IMR-90 (cell line): ENCODE measurements around the gene CES1. TPM values are rescaled to one million over a fixed set of nuclear protein-coding genes. Genes with fewer than 3 reads are reported as not detected.

ENCODE experiments used
- ATAC-seq: fragments of 200-7000 bp; cut with Tn5 transposase; 2 replicates; pipeline ENCODE4 v1.9.1; 2020; ENCODE audit warnings: low read depth, mild to moderate bottlenecking, moderate library complexity
- BruUV-seq: library from RNA; stranded (reverse); fragments of 400-500 nt; replicated peaks from 2 replicates; lab custom pipeline; 2021; lab: Mats Ljungman, UMichigan
- CTCF ChIA-PET: fragments of 300-600 bp; formaldehyde crosslinking; extraction: SDS; loops from one replicate; lab custom pipeline; 2021; ENCODE audit warnings: antibody characterized with exemption; lab: Yijun Ruan, JAX
- POLR2A ChIA-PET: fragments of 300-600 bp; sonication (Branson Sonifier 250); formaldehyde crosslinking; loops from one replicate; lab custom pipeline; 2022; ENCODE audit warnings: antibody characterized with exemption; ENCODE audit not compliant: unreplicated experiment; lab: Charles Lee
- DNase-seq: peaks from one replicate; pipeline ENCODE4 v3.0.0; 2013
- H2AFZ ChIP-seq: replicated peaks from 2 replicates; pipeline ENCODE3; 2013; ENCODE audit warnings: low read length, mild to moderate bottlenecking; ENCODE audit not compliant: poor library complexity
- H2AK5ac ChIP-seq: 2 replicates; pipeline ENCODE4 v1.6.1; 2013; ENCODE audit warnings: low read depth, low read length, inconsistent platforms
- H2AK9ac ChIP-seq: replicated peaks from 2 replicates; pipeline ENCODE3; 2013; ENCODE audit warnings: mild to moderate bottlenecking, low read depth, low read length, moderate library complexity; ENCODE audit not compliant: poor library complexity
- H2BK120ac ChIP-seq: 2 replicates; pipeline ENCODE4 v1.6.1; 2013; ENCODE audit warnings: low read depth, low read length, inconsistent platforms
- H2BK15ac ChIP-seq: 3 replicates; pipeline ENCODE4 v1.6.1; 2013; ENCODE audit warnings: low read depth, low read length, inconsistent platforms
- H2BK20ac ChIP-seq: 2 replicates; pipeline ENCODE4 v1.6.1; 2013; ENCODE audit warnings: low read depth, mild to moderate bottlenecking, inconsistent platforms, low read length, moderate library complexity
- H2BK5ac ChIP-seq: 2 replicates; pipeline ENCODE4 v1.6.1; 2013; ENCODE audit warnings: mild to moderate bottlenecking, low read depth, low read length, inconsistent platforms; ENCODE audit not compliant: poor library complexity, severe bottlenecking
- H3K14ac ChIP-seq: replicated peaks from 2 replicates; pipeline ENCODE4 v1.6.1; 2013; ENCODE audit warnings: low read depth, low read length, inconsistent platforms
- H3K18ac ChIP-seq: 2 replicates; pipeline ENCODE4 v1.6.1; 2013; ENCODE audit warnings: low read depth, low read length, control low read depth
- H3K23ac ChIP-seq: 2 replicates; pipeline ENCODE4 v1.6.1; 2013; ENCODE audit warnings: low read depth, low read length, inconsistent platforms
- H3K27ac ChIP-seq: 2 replicates; pipeline ENCODE4 v1.5.1; 2013; ENCODE audit warnings: mild to moderate bottlenecking, control low read depth, low read length; ENCODE audit not compliant: insufficient read depth
- H3K27me3 ChIP-seq: 2 replicates; pipeline ENCODE4 v1.6.1; 2013; ENCODE audit warnings: low read length; ENCODE audit not compliant: control insufficient read depth, insufficient read depth
- H3K36me3 ChIP-seq: 2 replicates; pipeline ENCODE4 v1.6.1; 2013; ENCODE audit warnings: low read length, mixed read lengths; ENCODE audit not compliant: control insufficient read depth, insufficient read depth
- H3K4ac ChIP-seq: 2 replicates; pipeline ENCODE4 v1.6.1; 2013; ENCODE audit warnings: low read depth, low read length, inconsistent platforms
- H3K4me1 ChIP-seq: 2 replicates; pipeline ENCODE4 v1.6.1; 2013; ENCODE audit warnings: low read length, mixed read lengths; ENCODE audit not compliant: control insufficient read depth, insufficient read depth
- H3K4me2 ChIP-seq: 2 replicates; pipeline ENCODE4 v1.6.1; 2013; ENCODE audit warnings: low read depth, mild to moderate bottlenecking, control low read depth, low read length, moderate library complexity
- H3K4me3 ChIP-seq: 2 replicates; pipeline ENCODE4 v1.5.1; 2013; ENCODE audit warnings: low read depth, mild to moderate bottlenecking, control low read depth, low read length, moderate library complexity; ENCODE audit not compliant: insufficient read depth
- H3K56ac ChIP-seq: 2 replicates; pipeline ENCODE4 v1.6.1; 2013; ENCODE audit warnings: low read length, inconsistent platforms; ENCODE audit not compliant: insufficient read depth; ENCODE audit errors: extremely low read depth
- H3K79me1 ChIP-seq, 2 experiments: 2 replicates each; pipeline ENCODE4 v1.6.1; 2013; ENCODE audit warnings: low read length in 2 of 2, inconsistent platforms in 1 of 2, low read depth in 1 of 2
- H3K9ac ChIP-seq: 2 replicates; pipeline ENCODE4 v1.6.1; 2013; ENCODE audit warnings: low read depth, low read length, control low read depth
- H3K9me1 ChIP-seq: 2 replicates; pipeline ENCODE4 v1.6.1; 2013; ENCODE audit warnings: low read length, inconsistent platforms; ENCODE audit not compliant: insufficient read depth
- H3K9me3 ChIP-seq: 2 replicates; pipeline ENCODE4 v1.6.1; 2013; ENCODE audit warnings: low read length; ENCODE audit not compliant: control insufficient read depth, insufficient read depth
- H4K20me1 ChIP-seq: 2 replicates; pipeline ENCODE4 v1.6.1; 2013; ENCODE audit warnings: low read length, inconsistent platforms; ENCODE audit not compliant: insufficient read depth
- H4K5ac ChIP-seq: 2 replicates; pipeline ENCODE4 v1.6.1; 2013; ENCODE audit warnings: mild to moderate bottlenecking, low read depth, low read length, control low read depth
- H4K8ac ChIP-seq, 2 experiments: 2 replicates each; pipeline ENCODE4 v1.6.1; 2013; ENCODE audit warnings: low read depth in 2 of 2, low read length in 2 of 2, control low read depth in 1 of 2, inconsistent platforms in 1 of 2
- H4K91ac ChIP-seq: 2 replicates; pipeline ENCODE4 v1.6.1; 2013; ENCODE audit warnings: low read depth, low read length, inconsistent platforms; ENCODE audit not compliant: insufficient read depth
- BHLHE40 ChIP-seq: fragments of 150-350 bp; IDR thresholded peaks from 2 replicates; pipeline ENCODE4 v1.6.1; 2016; ENCODE audit warnings: mild to moderate bottlenecking, low read depth, low read length
- CEBPB ChIP-seq: IDR thresholded peaks from 2 replicates; pipeline ENCODE4 v1.6.1; 2012; ENCODE audit warnings: low read depth, low read length, improper control_type of control experiment
- CHD1 ChIP-seq: IDR thresholded peaks from 2 replicates; pipeline ENCODE4 v1.6.1; 2012; ENCODE audit warnings: low read depth, low read length, improper control_type of control experiment
- CTCF ChIP-seq: conservative IDR thresholded peaks from 2 replicates; pipeline ENCODE4 v1.5.1; 2012; ENCODE audit warnings: mild to moderate bottlenecking, low read depth, low read length, improper control_type of control experiment
- ELK1 ChIP-seq: fragments of 150-350 bp; IDR thresholded peaks from 2 replicates; pipeline ENCODE4 v1.6.1; 2016; ENCODE audit warnings: low read depth, mild to moderate bottlenecking, low read length, moderate library complexity, borderline replicate concordance
- FOS ChIP-seq: fragments of 150-350 bp; IDR thresholded peaks from 2 replicates; pipeline ENCODE4 v1.6.1; 2016; ENCODE audit warnings: low read depth, low read length
- MAFK ChIP-seq: IDR thresholded peaks from 2 replicates; pipeline ENCODE4 v1.6.1; 2012; ENCODE audit warnings: low read depth, low read length, improper control_type of control experiment
- MAZ ChIP-seq: IDR thresholded peaks from 2 replicates; pipeline ENCODE4 v1.6.1; 2012; ENCODE audit warnings: low read depth, mild to moderate bottlenecking, low read length, improper control_type of control experiment, moderate library complexity, borderline replicate concordance
- MXI1 ChIP-seq: IDR thresholded peaks from 2 replicates; pipeline ENCODE4 v1.6.1; 2012; ENCODE audit warnings: low read depth, mild to moderate bottlenecking, low read length, moderate library complexity, borderline replicate concordance
- NFE2L2 ChIP-seq: fragments of 150-350 bp; IDR thresholded peaks from 2 replicates; pipeline ENCODE4 v1.6.1; 2016; ENCODE audit warnings: low read depth, mild to moderate bottlenecking, low read length
- POLR2A ChIP-seq: IDR thresholded peaks from 2 replicates; pipeline ENCODE4 v1.6.1; 2012; ENCODE audit warnings: mild to moderate bottlenecking, low read depth, low read length
- RAD21 ChIP-seq: IDR thresholded peaks from 2 replicates; pipeline ENCODE4 v1.6.1; 2012; ENCODE audit warnings: low read length, improper control_type of control experiment
- RCOR1 ChIP-seq: IDR thresholded peaks from 2 replicates; pipeline ENCODE4 v1.6.1; 2012; ENCODE audit warnings: mild to moderate bottlenecking, low read length, improper control_type of control experiment; ENCODE audit not compliant: insufficient replicate concordance
- RFX5 ChIP-seq: IDR thresholded peaks from 2 replicates; pipeline ENCODE4 v1.8.0; 2012; ENCODE audit warnings: low read depth, mild to moderate bottlenecking, low read length, moderate library complexity
- SMC3 ChIP-seq: fragments of 150-350 bp; IDR thresholded peaks from 2 replicates; pipeline ENCODE4 v1.6.1; 2016; ENCODE audit warnings: low read depth, mild to moderate bottlenecking, antibody characterized with exemption, low read length, moderate library complexity
- USF2 ChIP-seq: fragments of 150-350 bp; IDR thresholded peaks from 2 replicates; pipeline ENCODE4 v1.6.1; 2017; ENCODE audit warnings: mild to moderate bottlenecking, antibody characterized with exemption, low read length, low read depth
- WGBS, 2 experiments: methylation state at CpG; one replicate each; pipeline versions ENCODE4 v1.1.5 to v1.1.7; 2013; ENCODE audit warnings: missing lambda C conversion rate in 2 of 2; ENCODE audit not compliant: insufficient read length in 1 of 2; ENCODE audit errors: extremely low coverage in 2 of 2; 5-methylcytosine and 5-hydroxymethylcytosine counted together
- dilution Hi-C: fragments of 300-500 bp; cut with HindIII; formaldehyde crosslinking; loops from one replicate; pipeline ENCODE4 v1.14.3; 2018; ENCODE audit warnings: low sequenced_read_pairs; ENCODE audit not compliant: unreplicated experiment
- in situ Hi-C: fragments of 300-500 bp; cut with MboI; formaldehyde crosslinking; loops from 3 replicates; pipeline ENCODE4 v1.14.3; 2019; ENCODE audit warnings: low sequenced_read_pairs, inconsistent platforms, mixed read lengths
- intact Hi-C: fragments of 100-400 bp; cut with micrococcal nuclease; formaldehyde crosslinking; loops from 2 replicates; pipeline ENCODE4 v1.10.0; 2022
- polyA plus RNA-seq, 3 experiments: library from polyadenylated mRNA; depleted of rRNA; stranded (reverse); fragments of >200 nt; gene quantifications; 2 replicates each; pipeline ENCODE4 v1.2.3, GENCODE V29; 2012; ENCODE audit warnings: low replicate concordance in 1 of 3
- total RNA-seq: library from RNA; depleted of rRNA; stranded (reverse); fragments of >200 nt; gene quantifications from 2 replicates; pipeline ENCODE4 v1.2.3, GENCODE V29; 2012

Gene CES1
- total and polyA plus RNA-seq, 2 of the 4 experiments (the other 2 are of a cell fraction) = 0.03 TPM; not detected in 1

- no peak overlapping the region for H3K4me3 ChIP-seq
- no peaks in the 10 kb centered on the region; the same call in 1 of the 2 replicates for H3K27me3 ChIP-seq
- TF ChIP-seq MAZ (no peak), RFX5 (no peak), MXI1 (no peak), MAFK (no peak), BHLHE40 (no peak), USF2 (no peak), CTCF (no peak), RAD21 (no peak), NFE2L2 (no peak), CEBPB (no peak), FOS (no peak), POLR2A (no peak), RCOR1 (no peak), SMC3 (no peak), CHD1 (no peak), ELK1 (no peak)
- no TSS peak for BruUV-seq
- no peaks in the 10 kb centered on the region for H3K9me1 ChIP-seq
- ChIA-PET CTCF (no interaction called here), POLR2A (no interaction called here)
- H2BK15ac ChIP-seq = no peak overlapping the region
- WGBS, 2 experiments = 58% methylated on average over 7 of the region's 10 CpGs; no CpG with 5 or more reads in 1 of the 2 experiments
- H4K91ac ChIP-seq = no peak overlapping the region
- no peaks in the 10 kb centered on the region for H3K9me3 ChIP-seq
- intact Hi-C loops (no loop called here), dilution Hi-C loops (no loop called here), in situ Hi-C loops (no loop called here)
- H2BK120ac ChIP-seq = no peak overlapping the region
- H3K56ac ChIP-seq = no peak overlapping the region
- H4K8ac ChIP-seq = no peak overlapping the region
- H2AFZ ChIP-seq = no peak overlapping the region
- H3K4ac ChIP-seq = no peak overlapping the region
- no peak overlapping the region for H4K5ac ChIP-seq
- H2BK5ac ChIP-seq = no peak overlapping the region
- no peak overlapping the region for H2AK5ac ChIP-seq
- no peak overlapping the region for H3K4me2 ChIP-seq
- H3K4me1 ChIP-seq = no peaks in the 10 kb centered on the region
- no peak overlapping the region for H2BK20ac ChIP-seq
- H2AK9ac ChIP-seq = no peak overlapping the region
- ATAC-seq (no peak), DNase-seq (no peak)
- no peak overlapping the region for H3K18ac ChIP-seq
- H3K23ac ChIP-seq = no peak overlapping the region
- H3K14ac ChIP-seq = no peak overlapping the region
- H3K9ac ChIP-seq = no peak overlapping the region
- H3K36me3 ChIP-seq = no peaks in the 10 kb centered on the region
- no peak overlapping the region for H3K27ac ChIP-seq
- H4K20me1 ChIP-seq = no peaks in the 10 kb centered on the region
- no peaks in the 10 kb centered on the region for H3K79me1 ChIP-seq
Measured at GRCh38 chr16:55828680-55829079, 4.2 kb downstream of the CES1 start.
